Measurements from ENCODE around the gene CNOT6.

DNA sequence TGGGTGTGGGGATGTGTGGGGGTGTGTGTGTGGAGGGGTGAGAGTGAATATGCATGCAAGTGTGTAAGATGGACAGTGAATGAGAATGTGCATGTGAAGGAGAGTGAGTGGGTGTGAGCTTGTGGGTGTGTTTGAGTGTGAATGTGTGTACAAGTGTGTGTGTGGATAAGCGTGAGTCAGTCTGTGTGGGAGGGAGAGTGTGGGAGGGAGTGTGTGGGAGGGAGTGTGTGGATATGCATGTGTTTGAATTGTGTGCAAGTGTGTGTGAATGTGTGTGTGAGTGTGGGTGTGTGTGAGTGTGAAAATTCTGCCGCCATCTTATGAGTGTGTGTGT, 100.8 kb downstream of the CNOT6 start:
- TF ChIP-seq, protein P1, sequence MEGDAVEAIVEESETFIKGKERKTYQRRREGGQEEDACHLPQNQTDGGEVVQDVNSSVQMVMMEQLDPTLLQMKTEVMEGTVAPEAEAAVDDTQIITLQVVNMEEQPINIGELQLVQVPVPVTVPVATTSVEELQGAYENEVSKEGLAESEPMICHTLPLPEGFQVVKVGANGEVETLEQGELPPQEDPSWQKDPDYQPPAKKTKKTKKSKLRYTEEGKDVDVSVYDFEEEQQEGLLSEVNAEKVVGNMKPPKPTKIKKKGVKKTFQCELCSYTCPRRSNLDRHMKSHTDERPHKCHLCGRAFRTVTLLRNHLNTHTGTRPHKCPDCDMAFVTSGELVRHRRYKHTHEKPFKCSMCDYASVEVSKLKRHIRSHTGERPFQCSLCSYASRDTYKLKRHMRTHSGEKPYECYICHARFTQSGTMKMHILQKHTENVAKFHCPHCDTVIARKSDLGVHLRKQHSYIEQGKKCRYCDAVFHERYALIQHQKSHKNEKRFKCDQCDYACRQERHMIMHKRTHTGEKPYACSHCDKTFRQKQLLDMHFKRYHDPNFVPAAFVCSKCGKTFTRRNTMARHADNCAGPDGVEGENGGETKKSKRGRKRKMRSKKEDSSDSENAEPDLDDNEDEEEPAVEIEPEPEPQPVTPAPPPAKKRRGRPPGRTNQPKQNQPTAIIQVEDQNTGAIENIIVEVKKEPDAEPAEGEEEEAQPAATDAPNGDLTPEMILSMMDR (IDR thresholded peaks at IDR 0.05), result no peak
- TF ChIP-seq SIN3A (IDR thresholded peaks at IDR 0.05; ENCODE audit: borderline replicate concordance, insufficient read depth, low read depth, low read length) (no peak), POLR2AphosphoS5 (IDR thresholded peaks at IDR 0.05; ENCODE audit: low read depth, low read length) (no peak)
- TF ChIP-seq, protein P2, sequence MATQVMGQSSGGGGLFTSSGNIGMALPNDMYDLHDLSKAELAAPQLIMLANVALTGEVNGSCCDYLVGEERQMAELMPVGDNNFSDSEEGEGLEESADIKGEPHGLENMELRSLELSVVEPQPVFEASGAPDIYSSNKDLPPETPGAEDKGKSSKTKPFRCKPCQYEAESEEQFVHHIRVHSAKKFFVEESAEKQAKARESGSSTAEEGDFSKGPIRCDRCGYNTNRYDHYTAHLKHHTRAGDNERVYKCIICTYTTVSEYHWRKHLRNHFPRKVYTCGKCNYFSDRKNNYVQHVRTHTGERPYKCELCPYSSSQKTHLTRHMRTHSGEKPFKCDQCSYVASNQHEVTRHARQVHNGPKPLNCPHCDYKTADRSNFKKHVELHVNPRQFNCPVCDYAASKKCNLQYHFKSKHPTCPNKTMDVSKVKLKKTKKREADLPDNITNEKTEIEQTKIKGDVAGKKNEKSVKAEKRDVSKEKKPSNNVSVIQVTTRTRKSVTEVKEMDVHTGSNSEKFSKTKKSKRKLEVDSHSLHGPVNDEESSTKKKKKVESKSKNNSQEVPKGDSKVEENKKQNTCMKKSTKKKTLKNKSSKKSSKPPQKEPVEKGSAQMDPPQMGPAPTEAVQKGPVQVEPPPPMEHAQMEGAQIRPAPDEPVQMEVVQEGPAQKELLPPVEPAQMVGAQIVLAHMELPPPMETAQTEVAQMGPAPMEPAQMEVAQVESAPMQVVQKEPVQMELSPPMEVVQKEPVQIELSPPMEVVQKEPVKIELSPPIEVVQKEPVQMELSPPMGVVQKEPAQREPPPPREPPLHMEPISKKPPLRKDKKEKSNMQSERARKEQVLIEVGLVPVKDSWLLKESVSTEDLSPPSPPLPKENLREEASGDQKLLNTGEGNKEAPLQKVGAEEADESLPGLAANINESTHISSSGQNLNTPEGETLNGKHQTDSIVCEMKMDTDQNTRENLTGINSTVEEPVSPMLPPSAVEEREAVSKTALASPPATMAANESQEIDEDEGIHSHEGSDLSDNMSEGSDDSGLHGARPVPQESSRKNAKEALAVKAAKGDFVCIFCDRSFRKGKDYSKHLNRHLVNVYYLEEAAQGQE (IDR thresholded peaks at IDR 0.05; ENCODE audit: insufficient read depth in 1 of 2, low read depth in 2 of 2, low read length in 1 of 2), result no peak
